Globus pallidus (tissue), 1 donor: ENCODE measurements around the gene PRR35.
"Not testable (repeated sequence)": the region's sequence is repeated elsewhere in the genome, so short reads cannot be mapped to it uniquely, and the experiment has no call there.

ENCODE experiments used
- DNase-seq: peaks from one replicate; pipeline ENCODE4 v3.0.0-alpha.2; 2015; ENCODE audit warnings: low spot score

Gene PRR35

GRCh38 chr16:593807-594206 lies 33.6 kb downstream of the PRR35 start:
- DNase-seq: no peak

- DNase-seq: no peak
Observed at GRCh38 chr16:595094-595528, 34.9 kb downstream of the PRR35 start.

DNA sequence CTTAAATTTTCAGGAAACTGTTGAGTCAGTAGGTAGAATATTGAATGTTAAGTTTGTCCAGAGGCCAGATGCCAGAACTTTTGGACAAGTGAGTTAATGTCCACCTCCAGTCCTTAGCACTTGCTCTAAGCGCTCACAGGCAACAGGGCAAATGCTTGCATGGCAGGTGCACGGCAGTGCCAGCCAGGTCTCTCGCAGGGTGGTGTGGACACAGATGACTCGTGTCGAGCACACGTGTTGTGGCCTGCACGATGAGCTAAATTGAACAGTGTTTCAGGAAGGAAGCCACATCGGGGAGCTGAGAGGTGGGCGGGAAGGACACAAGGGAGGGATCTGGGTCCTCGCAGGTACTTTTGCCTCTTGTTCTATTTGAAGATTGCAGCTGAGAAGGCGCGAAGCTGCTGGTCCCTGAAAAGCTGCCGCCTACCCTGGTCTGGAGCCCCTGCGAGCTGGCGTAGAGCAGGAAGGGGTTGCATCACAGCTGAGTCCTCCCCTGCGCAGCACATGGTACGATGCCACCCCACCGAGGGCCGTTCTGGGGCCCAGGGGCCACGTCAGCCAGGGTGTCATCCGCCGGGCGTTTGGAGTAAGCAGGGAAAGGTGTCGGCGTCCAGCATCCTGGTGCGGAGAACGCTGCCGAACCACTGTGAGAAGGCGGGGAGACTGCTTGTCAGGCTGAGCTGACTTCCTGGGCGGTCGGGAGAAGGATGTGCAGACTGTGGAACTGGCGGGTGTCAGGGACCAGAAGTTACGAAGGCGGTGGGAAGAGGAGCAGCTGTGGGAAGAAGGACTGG lies 35.9 kb downstream of the PRR35 start:
- no peak for DNase-seq

- no peak for DNase-seq
Observed at GRCh38 chr16:596736-597060, 36.5 kb downstream of the PRR35 start.

- DNase-seq: not testable (repeated sequence)
Observed at GRCh38 chr16:597655-598054, 37.5 kb downstream of the PRR35 start.

GRCh38 chr16:598823-599739 lies 38.9 kb downstream of the PRR35 start:
- no peak for DNase-seq

GRCh38 chr16:600781-601180 lies 40.6 kb downstream of the PRR35 start:
- DNase-seq: no peak

DNA sequence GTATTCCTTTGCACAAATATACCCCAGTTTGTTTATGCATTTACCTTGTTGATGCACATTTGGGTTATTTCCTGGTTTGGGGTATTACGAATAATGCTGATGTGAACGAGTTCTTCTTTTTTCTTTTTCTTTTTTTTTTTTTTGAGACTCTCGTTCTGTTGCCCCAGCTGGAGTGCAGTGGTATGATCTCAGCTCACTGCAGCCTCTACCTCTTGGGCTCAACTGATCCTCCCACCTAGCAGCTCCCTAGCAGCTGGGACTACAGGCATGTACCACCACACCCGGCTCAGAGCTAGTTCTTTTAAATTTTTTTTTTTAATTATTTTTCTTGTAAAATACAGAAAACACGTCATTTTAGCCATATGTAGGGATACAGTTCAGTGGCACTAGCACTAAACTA lies 43.7 kb downstream of the PRR35 start:
- no peak for DNase-seq

DNA sequence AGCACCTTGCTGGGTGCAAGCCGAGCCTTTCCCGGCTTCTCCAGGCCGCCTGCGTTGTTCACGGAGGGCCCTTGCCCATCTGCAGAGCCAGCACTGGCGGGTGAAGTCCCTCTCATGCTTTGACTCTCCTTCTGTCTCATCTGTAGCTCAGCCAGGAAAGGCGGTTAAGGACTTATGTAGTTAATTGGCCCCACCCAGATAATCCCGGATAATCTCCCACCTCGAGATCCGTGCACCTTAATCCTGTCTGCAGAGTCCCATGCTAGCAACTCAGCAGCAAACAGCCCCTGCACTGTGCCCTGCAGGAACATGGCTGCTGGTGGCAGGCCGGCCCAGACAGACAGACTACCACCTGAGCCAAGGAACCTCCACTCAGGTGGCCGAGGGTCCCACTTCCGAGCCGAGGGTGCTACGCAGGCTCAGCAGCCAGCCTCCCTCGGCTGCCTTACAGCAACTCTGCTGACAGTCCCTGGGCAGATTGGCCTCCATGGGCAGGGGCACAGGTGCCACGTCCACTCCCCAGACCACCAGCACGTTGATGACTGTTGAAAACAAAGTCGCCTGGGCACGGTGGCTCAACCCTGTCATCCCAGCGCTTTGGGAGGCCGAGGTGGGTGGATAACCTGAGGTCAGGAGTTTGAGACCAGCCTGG lies 46.6 kb downstream of the PRR35 start:
- DNase-seq: no peak

- DNase-seq: no peak
Observed at GRCh38 chr16:608019-608418, 47.8 kb downstream of the PRR35 start.

DNA sequence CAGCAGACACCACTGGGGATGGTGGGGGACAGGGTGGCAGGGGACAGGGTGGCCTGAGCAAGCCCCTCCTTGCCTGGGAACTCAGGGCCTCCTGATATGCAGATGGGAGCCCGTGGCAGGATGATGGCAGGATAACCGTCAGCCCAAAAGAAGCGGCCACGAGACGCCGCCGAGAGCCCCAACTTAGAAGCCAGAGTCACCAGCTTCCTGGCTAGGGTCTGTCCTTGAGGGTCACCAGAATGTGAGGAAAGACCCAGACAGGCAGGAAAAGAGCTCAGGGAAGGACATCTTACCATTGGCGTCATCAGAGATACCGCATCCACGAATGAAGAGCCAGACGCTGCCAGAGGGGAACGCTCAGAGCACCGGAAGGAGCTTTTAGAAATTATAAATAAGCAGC lies 49.1 kb downstream of the PRR35 start:
- DNase-seq: no peak

DNA sequence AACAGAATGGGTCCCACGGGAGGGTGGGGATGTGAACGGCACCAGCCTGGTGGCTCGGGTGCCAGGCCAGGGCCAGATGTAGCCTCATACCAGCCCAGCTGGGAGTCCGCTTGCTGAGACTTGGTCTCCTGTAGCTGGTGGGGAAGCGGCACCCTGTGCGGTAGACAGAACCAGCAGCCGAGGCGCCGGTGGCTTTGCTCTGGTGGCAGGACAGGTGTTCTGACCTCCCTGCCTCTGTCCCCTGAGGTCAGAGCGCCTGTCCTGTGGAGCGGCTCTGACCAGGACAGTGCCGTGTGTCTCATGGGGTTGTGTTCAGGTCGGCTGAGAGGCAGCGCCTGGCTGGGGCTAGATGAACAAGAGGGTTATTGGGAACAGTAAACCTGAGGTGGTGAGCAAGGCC lies 49.8 kb downstream of the PRR35 start:
- no peak for DNase-seq

- peak; percentile 70 for DNase-seq
Observed at GRCh38 chr16:610513-611381, 50.6 kb downstream of the PRR35 start.

DNA sequence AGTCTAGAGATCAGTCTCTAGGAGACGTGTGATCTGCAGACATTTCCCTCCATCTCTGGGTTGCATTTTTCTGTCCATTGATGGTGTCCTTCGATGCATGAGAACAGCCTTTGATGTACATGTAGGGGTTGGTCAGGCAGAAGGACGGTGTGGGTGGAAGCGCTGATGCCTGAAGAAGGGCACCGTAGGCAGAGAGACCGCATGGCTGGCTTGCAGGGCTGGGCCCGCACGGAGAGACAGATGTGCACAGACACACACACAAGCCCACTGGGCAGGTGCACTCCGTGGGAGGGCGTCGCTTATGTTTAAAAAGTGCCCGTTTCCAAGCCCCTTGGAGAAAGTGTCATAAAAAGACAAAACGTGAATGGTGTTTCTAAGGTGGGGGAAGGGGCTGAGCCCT lies 54.9 kb downstream of the PRR35 start:
- DNase-seq: no peak
